Keratinocyte (primary cell): ENCODE data around the gene POLR1A. TPM values are rescaled to one million over a fixed set of nuclear protein-coding genes. Genes with fewer than 3 reads are reported as not detected.

Experiments
- DNase-seq: peaks from one replicate; pipeline ENCODE4 v3.0.0-alpha.2; 2011; ENCODE audit warnings: low read depth, missing footprints, low spot score
- FAIRE-seq: peaks from 2 replicates; lab custom pipeline; 2011; peaks lifted over from hg19 to GRCh38; lab: Jason Lieb, UNC
- H2AFZ ChIP-seq: 2 replicates; pipeline ENCODE4 v1.6.0; 2012; ENCODE audit warnings: low read length, control low read depth, inconsistent platforms; ENCODE audit not compliant: control insufficient read depth
- H3K27ac ChIP-seq: 2 replicates; pipeline ENCODE4 v1.5.1; 2011; ENCODE audit warnings: low read length; ENCODE audit not compliant: control insufficient read depth, insufficient read depth
- H3K27me3 ChIP-seq: 3 replicates; pipeline ENCODE4 v1.6.0; 2011; ENCODE audit warnings: low read length; ENCODE audit not compliant: control insufficient read depth, insufficient read depth; ENCODE audit errors: extremely low read depth
- H3K36me3 ChIP-seq, 2 experiments: 2 replicates in 1 of 2; 3 replicates in 1 of 2; pipeline ENCODE4 v1.5.1; 2011; ENCODE audit warnings: low read length in 2 of 2, mild to moderate bottlenecking in 1 of 2; ENCODE audit not compliant: control insufficient read depth in 2 of 2, insufficient read depth in 2 of 2; ENCODE audit errors: extremely low read depth in 1 of 2
- H3K4me1 ChIP-seq: 3 replicates; pipeline ENCODE4 v1.5.1; 2011; ENCODE audit warnings: low read length; ENCODE audit not compliant: control insufficient read depth, insufficient read depth; ENCODE audit errors: extremely low read depth
- H3K4me2 ChIP-seq: 3 replicates; pipeline ENCODE4 v1.6.0; 2011; ENCODE audit warnings: low read depth, low read length; ENCODE audit not compliant: control insufficient read depth, insufficient read depth; ENCODE audit errors: extremely low read depth
- H3K4me3 ChIP-seq, 3 experiments: fragments of 200-600 bp in 1 of 3; sonication (generic) in 1 of 3; 2 replicates in 2 of 3; 3 replicates in 1 of 3; pipeline ENCODE4 v1.5.1; 2011 to 2016; ENCODE audit warnings: low read length in 3 of 3, mild to moderate bottlenecking in 3 of 3, control low read depth in 2 of 3, inconsistent platforms in 1 of 3, low read depth in 1 of 3, mixed read lengths in 1 of 3, mixed run types in 1 of 3, moderate library complexity in 1 of 3; ENCODE audit not compliant: control insufficient read depth in 2 of 3, insufficient read depth in 2 of 3; ENCODE audit errors: extremely low read depth in 1 of 3
- H3K79me2 ChIP-seq: 2 replicates; pipeline ENCODE4 v1.6.0; 2012; ENCODE audit warnings: low read length; ENCODE audit not compliant: control insufficient read depth, insufficient read depth
- H3K9ac ChIP-seq: 3 replicates; pipeline ENCODE4 v1.6.0; 2011; ENCODE audit warnings: low read length; ENCODE audit not compliant: control insufficient read depth, insufficient read depth; ENCODE audit errors: extremely low read depth
- H3K9me1 ChIP-seq: 3 replicates; pipeline ENCODE4 v1.6.0; 2011; ENCODE audit warnings: low read length; ENCODE audit not compliant: control insufficient read depth, insufficient read depth; ENCODE audit errors: extremely low read depth
- H3K9me3 ChIP-seq: 2 replicates; pipeline ENCODE4 v1.5.1; 2012; ENCODE audit warnings: low read depth, low read length; ENCODE audit not compliant: control insufficient read depth
- H4K20me1 ChIP-seq: 3 replicates; pipeline ENCODE4 v1.6.0; 2011; ENCODE audit warnings: low read length; ENCODE audit not compliant: control insufficient read depth, insufficient read depth; ENCODE audit errors: extremely low read depth
- CTCF ChIP-seq, 3 experiments: IDR thresholded peaks in 1 of 3; conservative IDR thresholded peaks in 1 of 3; optimal IDR thresholded peaks in 1 of 3; 2 replicates in 2 of 3; 3 replicates in 1 of 3; pipeline versions ENCODE3 to v1.5.1; 2011; ENCODE audit warnings: low read length in 3 of 3, mild to moderate bottlenecking in 3 of 3, moderate library complexity in 2 of 3, control low read depth in 1 of 3, inconsistent platforms in 1 of 3; ENCODE audit not compliant: insufficient read depth in 2 of 3; ENCODE audit errors: extremely low read depth in 1 of 3
- EZH2 ChIP-seq: IDR thresholded peaks from one replicate; pipeline ENCODE4 v1.6.1; 2012; ENCODE audit warnings: inconsistent platforms, mild to moderate bottlenecking, low read length, moderate library complexity
- dilution Hi-C: fragments of 300-500 bp; cut with MboI; formaldehyde crosslinking; loops from one replicate; pipeline ENCODE4 v1.7.0; 2020; ENCODE audit warnings: low sequenced_read_pairs; ENCODE audit not compliant: extremely low pct_ligation_motif_present
- polyA plus RNA-seq, 5 experiments: library from polyadenylated mRNA; depleted of rRNA in 3 of 5; stranded (reverse) in 3 of 5; stranded (forward) in 1 of 5; unstranded in 1 of 5; fragments of >200 nt; gene quantifications; 1 replicate in 1 of 5; 2 replicates in 3 of 5; 3 replicates in 1 of 5; pipeline versions ENCODE4 v1.2.1 to v1.2.3, GENCODE V29; 2011 to 2012; ENCODE audit warnings: missing spikeins in 2 of 5, low read depth in 1 of 5, low replicate concordance in 1 of 5

Gene POLR1A
- polyA plus RNA-seq, 1 donor (not counting 4 experiments of a cell fraction or from before 2014, with no cell fraction given): 16.1 TPM

GRCh38 chr2:86022661-86023365, 82.9 kb downstream of the POLR1A start:
- Histone ChIP-seq H4K20me1 (no peaks in the 10 kb centered on the region), H3K27ac (no peak overlapping the region)
- no peak for FAIRE-seq

GRCh38 chr2:86021396-86022378, 84.0 kb downstream of the POLR1A start:
- no peak overlapping the region for H3K27ac ChIP-seq
- H3K79me2 ChIP-seq: no peaks in the 10 kb centered on the region
- H3K4me3 ChIP-seq: no peak overlapping the region
- H3K9me3 ChIP-seq: no peaks in the 10 kb centered on the region
- H3K4me2 ChIP-seq: no peak overlapping the region
- no peaks in the 10 kb centered on the region for H3K9me1 ChIP-seq
- H3K9ac ChIP-seq: no peak overlapping the region
- FAIRE-seq: no peak
- dilution Hi-C loops: no loop called here
- TF ChIP-seq CTCF (optimal IDR thresholded peaks at IDR 0.05 in 1 of 3, IDR thresholded peaks at IDR 0.05 in 1 of 3, conservative IDR thresholded peaks at IDR 0.05 in 1 of 3; ENCODE audit: extremely low read depth in 1 of 3, insufficient read depth in 2 of 3, low read length in 3 of 3): no peak
- TF ChIP-seq EZH2: no peak
- peaks cover 3 to 8% of the 10 kb centered on the region in 2 experiments for H3K36me3 ChIP-seq
- no peak overlapping the region for H2AFZ ChIP-seq
- no peak for DNase-seq
- no peaks in the 10 kb centered on the region for H3K27me3 ChIP-seq
- H3K4me1 ChIP-seq: no peaks in the 10 kb centered on the region
- H4K20me1 ChIP-seq: no peaks in the 10 kb centered on the region

More at GRCh38 chr2:86022661-86023365, 82.9 kb downstream of the POLR1A start:
- no peak overlapping the region for H3K4me2 ChIP-seq
- no peaks in the 10 kb centered on the region for H3K9me3 ChIP-seq
- no peak overlapping the region for H3K9ac ChIP-seq
- dilution Hi-C loops: no loop called here
- no peaks in the 10 kb centered on the region for H3K9me1 ChIP-seq
- no peak overlapping the region for H3K4me3 ChIP-seq
- no peaks in the 10 kb centered on the region for H3K27me3 ChIP-seq
- H3K36me3 ChIP-seq: peaks cover 9 to 11% of the 10 kb centered on the region in 2 experiments
- H3K4me1 ChIP-seq: no peaks in the 10 kb centered on the region
- no peaks in the 10 kb centered on the region for H3K79me2 ChIP-seq
- no peak for DNase-seq
- no peak overlapping the region for H2AFZ ChIP-seq
- TF ChIP-seq EZH2: no peak
